ENCODE results near the gene CARS1. TPM values are rescaled to one million over a fixed set of nuclear protein-coding genes. Genes with fewer than 3 reads are reported as not detected.
A peak's percentile ranks its signal among the peaks of the same experiment; 100 is the strongest.

CARS1 gene
- total and polyA plus RNA-seq, 7 donors = 24.2 to 78.6 (median 52.0) TPM

GRCh38 chr11:2995031-2995561, 62.1 kb downstream of the CARS1 start:
- no peak for ATAC-seq
- Histone ChIP-seq H3K36me3 (ENCODE audit: insufficient read depth in 1 of 2, low read depth in 1 of 2) (peaks cover 0 to 2% of the 10 kb centered on the region in 2 donors), H3K27me3 (ENCODE audit: insufficient read depth in 3 of 3, low read length in 2 of 3) (no peaks in the 10 kb centered on the region), H3K4me3 (no peak overlapping the region), H3K4me1 (peaks cover 23% of the 10 kb centered on the region), H3K27ac (no peak overlapping the region), H3K9me3 (no peaks in the 10 kb centered on the region)
- intact Hi-C loops (cut with DNase I) = no loop called here
- DNase-seq = no peak
- TF ChIP-seq, protein P1, sequence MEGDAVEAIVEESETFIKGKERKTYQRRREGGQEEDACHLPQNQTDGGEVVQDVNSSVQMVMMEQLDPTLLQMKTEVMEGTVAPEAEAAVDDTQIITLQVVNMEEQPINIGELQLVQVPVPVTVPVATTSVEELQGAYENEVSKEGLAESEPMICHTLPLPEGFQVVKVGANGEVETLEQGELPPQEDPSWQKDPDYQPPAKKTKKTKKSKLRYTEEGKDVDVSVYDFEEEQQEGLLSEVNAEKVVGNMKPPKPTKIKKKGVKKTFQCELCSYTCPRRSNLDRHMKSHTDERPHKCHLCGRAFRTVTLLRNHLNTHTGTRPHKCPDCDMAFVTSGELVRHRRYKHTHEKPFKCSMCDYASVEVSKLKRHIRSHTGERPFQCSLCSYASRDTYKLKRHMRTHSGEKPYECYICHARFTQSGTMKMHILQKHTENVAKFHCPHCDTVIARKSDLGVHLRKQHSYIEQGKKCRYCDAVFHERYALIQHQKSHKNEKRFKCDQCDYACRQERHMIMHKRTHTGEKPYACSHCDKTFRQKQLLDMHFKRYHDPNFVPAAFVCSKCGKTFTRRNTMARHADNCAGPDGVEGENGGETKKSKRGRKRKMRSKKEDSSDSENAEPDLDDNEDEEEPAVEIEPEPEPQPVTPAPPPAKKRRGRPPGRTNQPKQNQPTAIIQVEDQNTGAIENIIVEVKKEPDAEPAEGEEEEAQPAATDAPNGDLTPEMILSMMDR (IDR thresholded peaks at IDR 0.05) = no peak
- 78 to 82% (median 80%) methylated on average over 13 of the region's 13 CpGs for WGBS, 3 donors

DNA sequence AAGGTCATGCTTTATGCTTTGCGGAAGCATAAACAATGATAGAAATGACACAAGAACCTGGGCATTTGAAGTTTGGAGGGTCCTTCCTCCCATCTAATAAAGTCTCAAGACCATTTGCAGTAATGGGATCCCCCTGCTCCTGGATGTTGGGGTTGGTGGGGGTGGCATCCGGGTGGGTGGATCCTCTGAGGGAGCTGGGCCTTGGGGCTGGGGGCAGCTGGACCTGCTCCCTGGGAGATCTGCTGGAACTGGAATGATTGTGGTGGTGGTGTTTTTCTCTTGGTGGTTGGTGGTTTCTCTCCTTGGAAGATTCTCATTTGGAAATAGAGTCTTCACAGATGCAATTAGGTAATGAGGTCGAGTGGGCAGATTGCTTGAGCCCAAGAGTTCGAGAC, 62.9 kb downstream of the CARS1 start:
- 83 to 88% (median 85%) methylated on average over 4 of the region's 4 CpGs for WGBS, 3 donors
- no peak for DNase-seq
- TF ChIP-seq, protein P1 (IDR thresholded peaks at IDR 0.05) = no peak
- H3K27me3 ChIP-seq (ENCODE audit: insufficient read depth in 3 of 3, low read length in 2 of 3) = no peaks in the 10 kb centered on the region
- no peak for ATAC-seq
- intact Hi-C loops (cut with DNase I) = no loop called here
- H3K36me3 ChIP-seq (ENCODE audit: insufficient read depth in 1 of 2, low read depth in 1 of 2) = no peaks in the 10 kb centered on the region
- H3K4me3 ChIP-seq = no peak overlapping the region
- peaks cover 30% of the 10 kb centered on the region for H3K4me1 ChIP-seq
- H3K9me3 ChIP-seq = no peaks in the 10 kb centered on the region
- no peak overlapping the region for H3K27ac ChIP-seq

- intact Hi-C loops (cut with DNase I) = no loop called here
- H3K27ac ChIP-seq = no peak overlapping the region
- no peak for DNase-seq
- TF ChIP-seq, protein P1 (IDR thresholded peaks at IDR 0.05) = no peak
- no peaks in the 10 kb centered on the region for H3K36me3 ChIP-seq (ENCODE audit: insufficient read depth in 1 of 2, low read depth in 1 of 2)
- H3K4me3 ChIP-seq = peak overlapping the region; percentile 94
- H3K27me3 ChIP-seq (ENCODE audit: insufficient read depth in 3 of 3, low read length in 2 of 3) = no peaks in the 10 kb centered on the region
- 34 to 40% (median 35%) methylated on average over 7 of the region's 7 CpGs for WGBS, 3 donors
- H3K9me3 ChIP-seq = no peaks in the 10 kb centered on the region
- ATAC-seq = no peak
- H3K4me1 ChIP-seq = peaks cover 44% of the 10 kb centered on the region
Observed at GRCh38 chr11:2992997-2993325, 64.3 kb downstream of the CARS1 start.

- H3K27me3 ChIP-seq (ENCODE audit: insufficient read depth in 3 of 3, low read length in 2 of 3) = no peaks in the 10 kb centered on the region
- peak within 1 kb of the TSS; percentile 94 for H3K4me3 ChIP-seq
- TF ChIP-seq, protein P1 (IDR thresholded peaks at IDR 0.05) = no peak
- H3K27ac ChIP-seq = peak within 1 kb of the TSS; percentile 94
- peak; percentile 96 to 99 for DNase-seq
- peaks cover 49% of the 10 kb centered on the region for H3K4me1 ChIP-seq
- intact Hi-C loops (cut with DNase I) = no loop called here
- peak; percentile 94 for ATAC-seq
- no peaks in the 10 kb centered on the region for H3K36me3 ChIP-seq (ENCODE audit: insufficient read depth in 1 of 2, low read depth in 1 of 2)
- 0% methylated on average over 71 to 77 of the region's 77 CpGs for WGBS, 3 donors
- H3K9me3 ChIP-seq = no peaks in the 10 kb centered on the region
Observed at GRCh38 chr11:2992234-2992996, 64.8 kb downstream of the CARS1 start, which contains the start of gene NAP1L4. NAP1L4 (minus strand) TSS chr11:2992329; CDS start chr11:2979220, 13,109 bp downstream.
